Kidney (tissue), 14 donors: Measurements from ENCODE around the gene NCMAP. TPM values are rescaled to one million over a fixed set of nuclear protein-coding genes. Genes with fewer than 3 reads are reported as not detected.

Source experiments
- DNase-seq, 5 donors: peaks; one replicate each; pipeline ENCODE4 v3.0.0-alpha.2; 2013 to 2020
- FAIRE-seq: peaks from 2 replicates; lab custom pipeline; 2012; peaks lifted over from hg19 to GRCh38; lab: Jason Lieb, UNC
- H3K27ac ChIP-seq, 2 donors: one replicate each; pipeline ENCODE4 v1.7.0; 2013; ENCODE audit warnings: low read depth in 2 of 2, low read length in 2 of 2, inconsistent platforms in 1 of 2
- H3K27me3 ChIP-seq: one replicate; pipeline ENCODE4 v1.7.1; 2013; ENCODE audit warnings: low read length, inconsistent platforms; ENCODE audit not compliant: control insufficient read depth, insufficient read depth
- H3K36me3 ChIP-seq, 3 donors: one replicate each; pipeline versions ENCODE4 v1.7.0 to v1.7.1; 2013; ENCODE audit warnings: low read length in 3 of 3, control low read depth in 1 of 3, inconsistent platforms in 1 of 3; ENCODE audit not compliant: insufficient read depth in 3 of 3, control insufficient read depth in 2 of 3
- H3K4me1 ChIP-seq, 3 donors: one replicate each; pipeline versions ENCODE4 v1.7.0 to v1.7.1; 2013; ENCODE audit warnings: low read length in 3 of 3, inconsistent platforms in 1 of 3, low read depth in 1 of 3; ENCODE audit not compliant: control insufficient read depth in 2 of 3, insufficient read depth in 2 of 3
- H3K4me3 ChIP-seq, 3 donors: one replicate each; pipeline versions ENCODE4 v1.7.0 to v1.8.1; 2013; ENCODE audit warnings: low read length in 3 of 3, control low read depth in 1 of 3, inconsistent platforms in 1 of 3
- H3K9ac ChIP-seq, 3 donors: one replicate each; pipeline versions ENCODE4 v1.7.0 to v1.7.1; 2013; ENCODE audit warnings: low read length in 3 of 3, control low read depth in 1 of 3, inconsistent platforms in 1 of 3
- H3K9me3 ChIP-seq, 3 donors: one replicate each; pipeline versions ENCODE4 v1.7.0 to v1.7.1; 2013; ENCODE audit warnings: low read length in 3 of 3, control low read depth in 1 of 3, inconsistent platforms in 1 of 3; ENCODE audit not compliant: control insufficient read depth in 2 of 3, insufficient read depth in 1 of 3
- CTCF ChIP-seq: IDR thresholded peaks from 3 replicates; pipeline ENCODE4 v1.5.1; 2012; ENCODE audit warnings: mild to moderate bottlenecking, moderate library complexity, borderline replicate concordance; ENCODE audit not compliant: insufficient read depth; ENCODE audit errors: extremely low read depth
- intact Hi-C: fragments of 100-400 bp; cut with DNase I; formaldehyde crosslinking; loops from one replicate; pipeline ENCODE4 v1.11.1; 2022
- polyA plus RNA-seq: library from polyadenylated mRNA; stranded (reverse); fragments of 350-450 nt; fragmentation: Illumina TruSeq; extraction: RNeasy Lipid Tissue Mini Kit (QIAGEN cat#74804); gene quantifications from one replicate; pipeline ENCODE4 v1.2.3, GENCODE V29; 2014; ENCODE audit warnings: low read depth, low replicate concordance; ENCODE audit not compliant: insufficient read depth
- total RNA-seq: library from RNA; stranded (reverse); fragmentation: NEBNext Ultra II Directional; extraction: Animal tissue kit (Norgen Biotek cat#: 25700); gene quantifications from one replicate; pipeline ENCODE4 v1.2.1, GENCODE V29; 2021
- donor health status: control.
- donor health status: control.
- donor health status: control.
- donor health status: control.
- donor health status: control.
- donor health status: DM: yes; HTN: yes; CAD: no.
- donor health status: Normal renal cell carcinoma (clear cell type).

The NCMAP gene
- total and polyA plus RNA-seq, 2 donors from 2014 or later, result 0.65 to 11.0 TPM

GRCh38 chr1:24643363-24644099 is 87.6 kb downstream of the NCMAP start:
- H3K9me3 ChIP-seq, result no peaks in the 10 kb centered on the region
- H3K4me3 ChIP-seq, result peak overlapping the region; percentile 83 to 86 (median 83)
- H3K27me3 ChIP-seq, result no peaks in the 10 kb centered on the region
- peaks cover 11 to 18% (median 12%) of the 10 kb centered on the region in 3 donors for H3K36me3 ChIP-seq
- intact Hi-C loops, result no loop called here
- TF ChIP-seq CTCF, result no peak
- FAIRE-seq (no peak), DNase-seq (peak in 3 of 5 donors; percentile 35 to 88 (median 83))
- H3K27ac ChIP-seq, result peak overlapping the region; percentile 87
- peak overlapping the region; percentile 81 to 91 (median 84) for H3K9ac ChIP-seq
- H3K4me1 ChIP-seq, result peaks cover 3 to 17% (median 16%) of the 10 kb centered on the region in 3 donors

- no peak for TF ChIP-seq CTCF
- DNase-seq (peak in 2 of 5 donors; percentile 18 to 52), FAIRE-seq (no peak)
- Histone ChIP-seq H3K36me3 (peaks cover 14 to 23% (median 16%) of the 10 kb centered on the region in 3 donors), H3K9ac (peak overlapping the region; percentile 81 to 91 (median 84)), H3K4me3 (peak overlapping the region; percentile 83 to 86 (median 83)), H3K9me3 (no peaks in the 10 kb centered on the region), H3K4me1 (peaks cover 3 to 17% (median 16%) of the 10 kb centered on the region in 3 donors), H3K27ac (peak overlapping the region; percentile 9 to 87), H3K27me3 (no peaks in the 10 kb centered on the region)
- intact Hi-C loops, result no loop called here
Measured at GRCh38 chr1:24644100-24644384, 88.2 kb downstream of the NCMAP start.

DNA sequence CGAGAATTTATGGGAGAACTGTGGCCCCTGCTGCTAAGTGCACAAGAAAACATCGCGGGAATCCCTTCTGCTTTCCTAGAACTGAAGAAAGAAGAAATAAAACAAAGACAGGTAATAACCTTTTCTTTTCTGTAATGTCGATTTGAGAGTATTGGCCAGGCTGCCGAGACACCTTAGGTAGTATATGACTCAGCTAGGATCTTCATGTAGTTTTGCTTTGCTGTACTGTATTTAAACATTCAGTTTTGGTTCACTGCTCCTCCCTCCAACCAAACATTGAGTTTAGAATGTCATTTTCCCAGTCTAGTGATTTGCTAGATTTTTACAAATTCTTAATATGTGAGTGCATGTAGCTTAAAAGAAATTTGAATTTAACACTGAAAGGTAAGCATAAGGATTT is 93.0 kb downstream of the NCMAP start:
- no peak overlapping the region for H3K4me3 ChIP-seq
- no peak overlapping the region for H3K9ac ChIP-seq
- H3K27me3 ChIP-seq, result no peaks in the 10 kb centered on the region
- peaks cover 33 to 63% (median 36%) of the 10 kb centered on the region in 3 donors for H3K36me3 ChIP-seq
- intact Hi-C loops, result no loop called here
- DNase-seq (no peak), FAIRE-seq (no peak)
- peaks cover 0 to 11% (median 10%) of the 10 kb centered on the region in 3 donors for H3K4me1 ChIP-seq
- no peak overlapping the region for H3K27ac ChIP-seq
- no peaks in the 10 kb centered on the region for H3K9me3 ChIP-seq
- no peak for TF ChIP-seq CTCF
